ENCODE measurements around the gene DTX3. TPM values are rescaled to one million over a fixed set of nuclear protein-coding genes. Genes with fewer than 3 reads are reported as not detected.

Gene DTX3
- total and polyA plus RNA-seq, 2 of the 13 experiments (the other 11 are each of a cell fraction or from before 2014, with no cell fraction given) = 9.0 to 27.2 TPM

DNA sequence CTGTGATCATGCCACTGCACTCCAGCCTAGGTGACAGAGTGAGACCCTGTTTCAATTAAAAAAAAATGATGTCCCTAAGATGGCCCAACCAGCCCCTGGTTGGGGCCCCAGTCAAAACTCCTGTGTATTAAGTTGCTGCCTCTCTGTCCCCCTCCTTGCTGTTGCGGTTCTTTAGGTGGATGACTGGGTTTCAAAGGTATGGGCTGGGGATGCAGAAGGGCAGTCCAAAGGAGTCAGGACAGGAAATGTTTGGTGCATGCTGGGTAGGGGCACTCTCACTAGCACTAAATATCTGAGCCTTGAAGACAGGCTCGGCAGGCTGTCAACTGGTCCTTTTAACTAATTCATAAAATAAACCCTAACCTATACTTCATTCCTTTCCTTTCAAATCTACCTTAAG is 25.6 kb upstream of the DTX3 start (continued):
- TF ChIP-seq ZNF709 (CRISPR knock-in tag; IDR thresholded peaks at IDR 0.05) (0 out of 2 replicates have a peak, but pooled peaks have one; percentile 4), ZNF143 (CRISPR knock-in tag; IDR thresholded peaks at IDR 0.05) (0 out of 2 replicates have a peak, but pooled peaks have one; percentile 25), CENPT (CRISPR knock-in tag; IDR thresholded peaks at IDR 0.05; ENCODE audit: low read depth) (no peak), ATF7-NPFF (CRISPR knock-in tag; IDR thresholded peaks at IDR 0.05; ENCODE audit: low read depth) (no peak)
- TF ChIP-seq, protein P1, sequence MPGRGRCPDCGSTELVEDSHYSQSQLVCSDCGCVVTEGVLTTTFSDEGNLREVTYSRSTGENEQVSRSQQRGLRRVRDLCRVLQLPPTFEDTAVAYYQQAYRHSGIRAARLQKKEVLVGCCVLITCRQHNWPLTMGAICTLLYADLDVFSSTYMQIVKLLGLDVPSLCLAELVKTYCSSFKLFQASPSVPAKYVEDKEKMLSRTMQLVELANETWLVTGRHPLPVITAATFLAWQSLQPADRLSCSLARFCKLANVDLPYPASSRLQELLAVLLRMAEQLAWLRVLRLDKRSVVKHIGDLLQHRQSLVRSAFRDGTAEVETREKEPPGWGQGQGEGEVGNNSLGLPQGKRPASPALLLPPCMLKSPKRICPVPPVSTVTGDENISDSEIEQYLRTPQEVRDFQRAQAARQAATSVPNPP (CRISPR knock-in tag; IDR thresholded peaks at IDR 0.05) = no peak
- TF ChIP-seq, protein P2, sequence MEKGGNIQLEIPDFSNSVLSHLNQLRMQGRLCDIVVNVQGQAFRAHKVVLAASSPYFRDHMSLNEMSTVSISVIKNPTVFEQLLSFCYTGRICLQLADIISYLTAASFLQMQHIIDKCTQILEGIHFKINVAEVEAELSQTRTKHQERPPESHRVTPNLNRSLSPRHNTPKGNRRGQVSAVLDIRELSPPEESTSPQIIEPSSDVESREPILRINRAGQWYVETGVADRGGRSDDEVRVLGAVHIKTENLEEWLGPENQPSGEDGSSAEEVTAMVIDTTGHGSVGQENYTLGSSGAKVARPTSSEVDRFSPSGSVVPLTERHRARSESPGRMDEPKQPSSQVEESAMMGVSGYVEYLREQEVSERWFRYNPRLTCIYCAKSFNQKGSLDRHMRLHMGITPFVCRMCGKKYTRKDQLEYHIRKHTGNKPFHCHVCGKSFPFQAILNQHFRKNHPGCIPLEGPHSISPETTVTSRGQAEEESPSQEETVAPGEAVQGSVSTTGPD (CRISPR knock-in tag; IDR thresholded peaks at IDR 0.05) = no peak
- TF ChIP-seq, protein P3, sequence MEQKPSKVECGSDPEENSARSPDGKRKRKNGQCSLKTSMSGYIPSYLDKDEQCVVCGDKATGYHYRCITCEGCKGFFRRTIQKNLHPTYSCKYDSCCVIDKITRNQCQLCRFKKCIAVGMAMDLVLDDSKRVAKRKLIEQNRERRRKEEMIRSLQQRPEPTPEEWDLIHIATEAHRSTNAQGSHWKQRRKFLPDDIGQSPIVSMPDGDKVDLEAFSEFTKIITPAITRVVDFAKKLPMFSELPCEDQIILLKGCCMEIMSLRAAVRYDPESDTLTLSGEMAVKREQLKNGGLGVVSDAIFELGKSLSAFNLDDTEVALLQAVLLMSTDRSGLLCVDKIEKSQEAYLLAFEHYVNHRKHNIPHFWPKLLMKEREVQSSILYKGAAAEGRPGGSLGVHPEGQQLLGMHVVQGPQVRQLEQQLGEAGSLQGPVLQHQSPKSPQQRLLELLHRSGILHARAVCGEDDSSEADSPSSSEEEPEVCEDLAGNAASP (CRISPR knock-in tag; IDR thresholded peaks at IDR 0.05; ENCODE audit: borderline replicate concordance) = no peak
- TF ChIP-seq, protein P4, sequence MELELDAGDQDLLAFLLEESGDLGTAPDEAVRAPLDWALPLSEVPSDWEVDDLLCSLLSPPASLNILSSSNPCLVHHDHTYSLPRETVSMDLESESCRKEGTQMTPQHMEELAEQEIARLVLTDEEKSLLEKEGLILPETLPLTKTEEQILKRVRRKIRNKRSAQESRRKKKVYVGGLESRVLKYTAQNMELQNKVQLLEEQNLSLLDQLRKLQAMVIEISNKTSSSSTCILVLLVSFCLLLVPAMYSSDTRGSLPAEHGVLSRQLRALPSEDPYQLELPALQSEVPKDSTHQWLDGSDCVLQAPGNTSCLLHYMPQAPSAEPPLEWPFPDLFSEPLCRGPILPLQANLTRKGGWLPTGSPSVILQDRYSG (CRISPR knock-in tag; IDR thresholded peaks at IDR 0.05) = no peak

Data from HepG2 (cell line).